Astrocyte of the cerebellum (primary cell): ENCODE results near the gene TEX52.
A peak's percentile ranks its signal among the peaks of the same experiment; 100 is the strongest.

ENCODE experiments used
- DNase-seq: peaks from one replicate; pipeline ENCODE4 v3.0.0-alpha.2; 2011; ENCODE audit warnings: low read depth
- H3K4me3 ChIP-seq: 2 replicates; pipeline ENCODE4 v1.5.1; 2011; ENCODE audit warnings: mild to moderate bottlenecking, low read depth, low read length, moderate library complexity
- CTCF ChIP-seq: IDR thresholded peaks from 2 replicates; pipeline ENCODE4 v1.5.1; 2012; ENCODE audit warnings: low read length, low read depth, moderate library complexity, mild to moderate bottlenecking; ENCODE audit errors: missing control alignments
- in situ Hi-C: cut with HindIII; loops from 2 replicates; pipeline ENCODE4 v1.10.0; 2017; ENCODE audit warnings: low sequenced_read_pairs

TEX52 gene

GRCh38 chr12:2804393-2805142 is 52.3 kb downstream of the TEX52 start:
- H3K4me3 ChIP-seq: no peak overlapping the region
- DNase-seq: peak; percentile 60
- in situ Hi-C loops: no loop called here
- TF ChIP-seq CTCF: no peak

GRCh38 chr12:2803635-2804392 is 53.0 kb downstream of the TEX52 start:
- no peak for TF ChIP-seq CTCF
- no peak for DNase-seq
- H3K4me3 ChIP-seq: no peak overlapping the region
- in situ Hi-C loops: no loop called here

- TF ChIP-seq CTCF: no peak
- H3K4me3 ChIP-seq: no peak overlapping the region
- in situ Hi-C loops: no loop called here
- no peak for DNase-seq
Observed at GRCh38 chr12:2801044-2801783, 55.6 kb downstream of the TEX52 start.

GRCh38 chr12:2800046-2800570 is 56.7 kb downstream of the TEX52 start:
- H3K4me3 ChIP-seq: no peak overlapping the region
- in situ Hi-C loops: no loop called here
- no peak for TF ChIP-seq CTCF
- DNase-seq: no peak
